ENCODE measurements around the gene PRKCD. TPM values are rescaled to one million over a fixed set of nuclear protein-coding genes. Genes with fewer than 3 reads are reported as not detected.

The PRKCD gene
- total and polyA plus RNA-seq, 7 experiments from 2014 or later: 7.7 to 72.8 (median 17.5) TPM

DNA sequence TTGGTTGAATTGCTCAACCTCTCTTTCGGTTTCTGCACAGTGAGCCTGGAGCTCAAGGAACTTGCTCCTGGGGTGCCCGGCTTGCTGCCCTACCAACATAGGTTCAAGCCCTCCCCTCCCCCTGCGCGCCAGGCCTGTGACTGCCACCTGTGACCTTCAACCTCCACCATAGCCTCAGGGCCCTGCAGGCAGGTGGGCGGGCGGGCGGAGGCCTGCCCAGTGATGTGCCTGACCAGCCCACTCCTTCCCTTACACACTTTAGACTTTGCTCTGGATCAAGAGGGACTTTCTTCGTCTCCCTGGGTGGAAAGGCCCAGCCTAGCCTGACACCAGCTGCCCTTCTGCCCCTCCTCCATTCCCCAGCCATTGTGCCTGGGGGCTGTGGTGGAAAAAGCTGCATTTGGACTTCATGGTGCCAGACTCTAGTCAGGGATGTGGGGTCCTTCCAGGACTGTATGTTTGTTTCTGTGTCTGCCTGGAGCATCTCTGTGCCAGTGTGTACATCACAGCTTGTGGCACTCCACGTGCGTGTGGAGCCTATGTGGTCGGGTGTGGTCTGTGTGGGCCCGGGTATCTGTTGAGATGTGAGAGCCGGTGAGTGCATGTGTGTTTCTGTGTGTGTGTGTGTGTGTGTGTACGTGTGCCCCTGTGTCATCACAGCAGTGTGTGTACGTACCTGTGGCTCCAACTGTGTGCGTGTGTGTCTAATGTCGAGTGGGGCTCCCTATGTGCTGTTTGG, 9.5 kb downstream of the PRKCD start:
- Mint-ChIP-seq H3K4me3 (peak overlapping the region in 2 of 10 donors; percentile 32 to 50), H3K36me3 (peaks cover 0 to 7% (median 3%) of the 10 kb centered on the region in 5 donors), H3K4me1 (peaks cover 19 to 50% (median 27%) of the 10 kb centered on the region in 7 donors), H3K9me3 (no peaks in the 10 kb centered on the region), H3K27me3 (no peaks in the 10 kb centered on the region), H3K27ac (peak overlapping the region in 4 of 9 donors; percentile 17 to 93 (median 34))
- peaks cover 0 to 4% (median 0%) of the 10 kb centered on the region in 3 experiments for H3K36me3 ChIP-seq (ENCODE audit: control insufficient read depth in 2 of 3, insufficient read depth in 3 of 3, low read length in 3 of 3)
- intact Hi-C loops (cut with micrococcal nuclease): no loop called here
- H3K27ac ChIP-seq (ENCODE audit: low read depth, low read length): no peak overlapping the region
- H3K4me3 ChIP-seq (ENCODE audit: low read length): no peak overlapping the region
- no peaks in the 10 kb centered on the region for H3K27me3 ChIP-seq (ENCODE audit: control insufficient read depth in 2 of 2, insufficient read depth in 2 of 2, low read length in 2 of 2)
- no peak for ATAC-seq
- ChIA-PET CTCF (no interaction called here), POLR2A (interaction anchor here (0.6 kb wide), 1 partner anchor 22 kb away, joined by 3 read pairs; no protein-coding TSS in a partner anchor)
- no peaks in the 10 kb centered on the region for H3K4me1 ChIP-seq (ENCODE audit: control insufficient read depth in 2 of 2, insufficient read depth in 2 of 2, low read length in 2 of 2)
- no peaks in the 10 kb centered on the region for H3K9me3 ChIP-seq (ENCODE audit: control insufficient read depth in 2 of 3, low read length in 3 of 3)
- DNase-seq: no peak

GRCh38 chr3:53171064-53171418, 10.0 kb downstream of the PRKCD start:
- ChIA-PET POLR2A (no interaction called here), CTCF (no interaction called here)
- Mint-ChIP-seq H3K27ac (peak overlapping the region in 3 of 9 donors; percentile 18 to 93 (median 49)), H3K4me3 (no peak overlapping the region), H3K4me1 (peaks cover 19 to 50% (median 27%) of the 10 kb centered on the region in 7 donors), H3K27me3 (no peaks in the 10 kb centered on the region), H3K36me3 (peaks cover 0 to 7% (median 3%) of the 10 kb centered on the region in 5 donors), H3K9me3 (no peaks in the 10 kb centered on the region)
- Histone ChIP-seq H3K36me3 (ENCODE audit: control insufficient read depth in 2 of 3, insufficient read depth in 3 of 3, low read length in 3 of 3) (peaks cover 0 to 4% (median 0%) of the 10 kb centered on the region in 3 experiments), H3K27ac (ENCODE audit: low read depth, low read length) (no peak overlapping the region), H3K9me3 (ENCODE audit: control insufficient read depth in 2 of 3, low read length in 3 of 3) (no peaks in the 10 kb centered on the region), H3K4me3 (ENCODE audit: low read length) (no peak overlapping the region), H3K4me1 (ENCODE audit: control insufficient read depth in 2 of 2, insufficient read depth in 2 of 2, low read length in 2 of 2) (no peaks in the 10 kb centered on the region), H3K27me3 (ENCODE audit: control insufficient read depth in 2 of 2, insufficient read depth in 2 of 2, low read length in 2 of 2) (no peaks in the 10 kb centered on the region)
- intact Hi-C loops (cut with micrococcal nuclease): no loop called here
- ATAC-seq: no peak
- DNase-seq: no peak

- Mint-ChIP-seq H3K9me3 (no peaks in the 10 kb centered on the region), H3K27ac (peak overlapping the region in 2 of 9 donors; percentile 60 to 87), H3K36me3 (peaks cover 0 to 4% (median 3%) of the 10 kb centered on the region in 5 donors), H3K4me3 (no peak overlapping the region), H3K4me1 (peaks cover 19 to 45% (median 27%) of the 10 kb centered on the region in 7 donors), H3K27me3 (no peaks in the 10 kb centered on the region)
- Histone ChIP-seq H3K27me3 (ENCODE audit: control insufficient read depth in 2 of 2, insufficient read depth in 2 of 2, low read length in 2 of 2) (no peaks in the 10 kb centered on the region), H3K27ac (ENCODE audit: low read depth, low read length) (no peak overlapping the region), H3K36me3 (ENCODE audit: control insufficient read depth in 2 of 3, insufficient read depth in 3 of 3, low read length in 3 of 3) (peaks cover 0 to 4% (median 0%) of the 10 kb centered on the region in 3 experiments), H3K4me3 (ENCODE audit: low read length) (no peak overlapping the region), H3K9me3 (ENCODE audit: control insufficient read depth in 2 of 3, low read length in 3 of 3) (no peaks in the 10 kb centered on the region), H3K4me1 (ENCODE audit: control insufficient read depth in 2 of 2, insufficient read depth in 2 of 2, low read length in 2 of 2) (no peaks in the 10 kb centered on the region)
- CTCF ChIA-PET: no interaction called here
- intact Hi-C loops (cut with micrococcal nuclease): no loop called here
- ATAC-seq (no peak), DNase-seq (no peak)
- POLR2A ChIA-PET: no interaction called here
Measured at GRCh38 chr3:53171827-53172505, 11.0 kb downstream of the PRKCD start.

GRCh38 chr3:53173107-53173506, 12.1 kb downstream of the PRKCD start:
- H3K36me3 ChIP-seq (ENCODE audit: control insufficient read depth in 2 of 3, insufficient read depth in 3 of 3, low read length in 3 of 3): peaks cover 0 to 5% (median 0%) of the 10 kb centered on the region in 3 experiments
- ChIA-PET CTCF (interaction anchor here (0.5 kb wide), 1 partner anchor 26 kb away, joined by 4 read pairs; no protein-coding TSS in a partner anchor), POLR2A (no interaction called here)
- Mint-ChIP-seq H3K4me3 (no peak overlapping the region), H3K27me3 (no peaks in the 10 kb centered on the region), H3K4me1 (peaks cover 15 to 44% (median 20%) of the 10 kb centered on the region in 7 donors), H3K9me3 (no peaks in the 10 kb centered on the region), H3K36me3 (peaks cover 0 to 4% (median 3%) of the 10 kb centered on the region in 5 donors), H3K27ac (peak overlapping the region in 1 of 9 donors; percentile 33)
- no peak for ATAC-seq
- H3K27ac ChIP-seq (ENCODE audit: low read depth, low read length): no peak overlapping the region
- DNase-seq: no peak
- no peaks in the 10 kb centered on the region for H3K9me3 ChIP-seq (ENCODE audit: control insufficient read depth in 2 of 3, low read length in 3 of 3)
- no peak overlapping the region for H3K4me3 ChIP-seq (ENCODE audit: low read length)
- H3K27me3 ChIP-seq (ENCODE audit: control insufficient read depth in 2 of 2, insufficient read depth in 2 of 2, low read length in 2 of 2): no peaks in the 10 kb centered on the region
- H3K4me1 ChIP-seq (ENCODE audit: control insufficient read depth in 2 of 2, insufficient read depth in 2 of 2, low read length in 2 of 2): no peaks in the 10 kb centered on the region
- intact Hi-C loops (cut with micrococcal nuclease): no loop called here

DNA sequence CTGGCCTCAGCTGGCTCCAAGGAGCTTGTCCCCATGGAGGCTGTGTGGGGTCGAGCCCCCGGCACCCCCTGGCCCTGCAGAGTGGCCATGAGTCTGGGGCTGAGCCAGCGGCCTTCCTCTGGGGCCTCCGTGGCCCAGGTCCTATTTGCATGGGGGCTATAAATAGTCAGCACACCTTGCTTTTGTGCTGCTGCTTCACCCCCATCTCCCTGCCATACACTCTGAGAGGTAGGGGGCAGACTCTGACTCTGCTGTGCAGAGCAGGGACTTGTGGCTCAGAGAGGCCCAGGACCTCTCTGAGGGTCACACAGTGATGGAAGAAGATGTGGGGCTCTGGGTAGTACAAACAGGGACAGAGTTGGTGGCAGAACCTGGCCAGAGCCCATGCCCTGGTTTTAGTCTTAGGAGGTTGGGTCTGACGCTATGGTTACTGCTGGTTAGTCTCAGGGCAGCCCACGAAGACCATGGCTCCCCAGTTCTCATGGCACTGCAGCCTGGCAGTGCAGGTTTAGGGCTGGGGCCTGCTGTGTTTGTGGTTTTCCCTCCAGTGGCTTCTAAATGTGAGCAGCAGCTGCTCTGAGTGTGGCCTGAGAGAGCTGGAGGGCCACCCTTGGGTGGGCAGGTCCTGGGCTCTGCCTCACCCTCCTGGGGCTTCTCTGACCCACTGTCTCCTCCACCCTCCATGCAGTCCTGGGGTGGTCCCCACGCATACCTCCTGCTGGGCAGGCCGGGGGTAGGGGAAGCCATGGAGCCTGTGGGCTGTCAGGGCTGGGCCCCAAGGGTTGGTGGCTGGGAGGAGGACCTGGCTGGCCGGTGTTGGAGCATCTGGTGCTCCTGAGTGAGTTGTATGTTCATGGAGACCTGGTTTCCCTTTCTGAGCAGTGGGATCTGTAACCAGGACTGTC, 13.6 kb downstream of the PRKCD start:
- Histone ChIP-seq H3K4me3 (ENCODE audit: low read length) (no peak overlapping the region), H3K27me3 (ENCODE audit: control insufficient read depth in 2 of 2, insufficient read depth in 2 of 2, low read length in 2 of 2) (no peaks in the 10 kb centered on the region), H3K27ac (ENCODE audit: low read depth, low read length) (no peak overlapping the region), H3K4me1 (ENCODE audit: control insufficient read depth in 2 of 2, insufficient read depth in 2 of 2, low read length in 2 of 2) (no peaks in the 10 kb centered on the region), H3K9me3 (ENCODE audit: control insufficient read depth in 2 of 3, low read length in 3 of 3) (no peaks in the 10 kb centered on the region), H3K36me3 (ENCODE audit: control insufficient read depth in 2 of 3, insufficient read depth in 3 of 3, low read length in 3 of 3) (peaks cover 0 to 20% (median 0%) of the 10 kb centered on the region in 3 experiments)
- Mint-ChIP-seq H3K9me3 (no peaks in the 10 kb centered on the region), H3K27ac (no peak overlapping the region), H3K4me1 (peaks cover 5 to 31% (median 20%) of the 10 kb centered on the region in 7 donors), H3K27me3 (no peaks in the 10 kb centered on the region), H3K4me3 (no peak overlapping the region), H3K36me3 (peaks cover 0 to 13% (median 4%) of the 10 kb centered on the region in 5 donors)
- CTCF ChIA-PET: interaction anchor here (0.7 kb wide), 1 partner anchor 47 kb away, joined by 3 read pairs; no protein-coding TSS in a partner anchor
- POLR2A ChIA-PET: no interaction called here
- no peak for DNase-seq
- no peak for ATAC-seq
- intact Hi-C loops (cut with micrococcal nuclease): no loop called here
